CD4-positive, alpha-beta T cell (primary cell): ENCODE results near the gene ITPRID2. TPM values are rescaled to one million over a fixed set of nuclear protein-coding genes. Genes with fewer than 3 reads are reported as not detected.

Experiments used
- ATAC-seq: fragments of 200-7000 bp; cut with Tn5 transposase; one replicate; pipeline ENCODE4 v1.10.0; 2022; ENCODE audit warnings: mild to moderate bottlenecking; ENCODE audit not compliant: poor library complexity
- CTCF ChIA-PET: fragments of 350-600 bp; sonication (Branson Sonifier 250); formaldehyde crosslinking; loops from one replicate; lab custom pipeline; 2021; ENCODE audit warnings: antibody characterized with exemption, inconsistent platforms; lab: Charles Lee
- POLR2A ChIA-PET: fragments of 350-600 bp; sonication (Branson Sonifier 250); formaldehyde crosslinking; loops from one replicate; lab custom pipeline; 2021; ENCODE audit warnings: antibody characterized with exemption, inconsistent platforms; lab: Charles Lee
- DNase-seq, 14 experiments: peaks; one replicate each; pipeline ENCODE4 v3.0.0-alpha.2; 2013 to 2020; ENCODE audit warnings: mixed read lengths in 2 of 14
- H3K27ac ChIP-seq, 2 donors: one replicate each; pipeline versions ENCODE4 v1.5.1 to v1.7.0; 2013; ENCODE audit warnings: low read length in 2 of 2, low read depth in 1 of 2, mild to moderate bottlenecking in 1 of 2
- H3K27me3 ChIP-seq, 2 experiments: 1 replicate in 1 of 2; 2 replicates in 1 of 2; pipeline versions ENCODE4 v1.6.1 to v1.7.0; 2013; ENCODE audit warnings: low read length in 2 of 2, control low read depth in 1 of 2, mild to moderate bottlenecking in 1 of 2, moderate library complexity in 1 of 2; ENCODE audit not compliant: insufficient read depth in 2 of 2, control insufficient read depth in 1 of 2
- H3K36me3 ChIP-seq: one replicate; pipeline ENCODE4 v1.6.1; 2013; ENCODE audit warnings: low read length, control low read depth; ENCODE audit not compliant: insufficient read depth
- H3K4me1 ChIP-seq: one replicate; pipeline ENCODE4 v1.6.1; 2013; ENCODE audit warnings: low read length, control low read depth; ENCODE audit not compliant: insufficient read depth
- H3K4me3 ChIP-seq: one replicate; pipeline ENCODE4 v1.5.1; 2013; ENCODE audit warnings: mild to moderate bottlenecking, low read length, moderate library complexity
- H3K9me3 ChIP-seq, 2 experiments: 1 replicate in 1 of 2; 2 replicates in 1 of 2; pipeline versions ENCODE4 v1.6.1 to v1.7.0; 2013; ENCODE audit warnings: low read length in 2 of 2, mild to moderate bottlenecking in 2 of 2, control low read depth in 1 of 2, moderate library complexity in 1 of 2; ENCODE audit not compliant: control insufficient read depth in 1 of 2, insufficient read depth in 1 of 2
- H3K27ac Mint-ChIP-seq: one replicate; pipeline ENCODE4 v1.8.0; 2020; ENCODE audit warnings: mixed read lengths
- H3K27me3 Mint-ChIP-seq: one replicate; pipeline ENCODE4 v1.8.0; 2021; ENCODE audit warnings: mixed read lengths
- H3K36me3 Mint-ChIP-seq: one replicate; pipeline ENCODE4 v1.8.0; 2021; ENCODE audit warnings: low read depth, mixed read lengths
- H3K4me1 Mint-ChIP-seq: one replicate; pipeline ENCODE4 v1.8.0; 2021; ENCODE audit warnings: low read depth, mixed read lengths
- H3K4me3 Mint-ChIP-seq: one replicate; pipeline ENCODE4 v1.8.0; 2020; ENCODE audit warnings: mild to moderate bottlenecking, mixed read lengths
- H3K9me3 Mint-ChIP-seq: one replicate; pipeline ENCODE4 v1.8.0; 2020; ENCODE audit warnings: mixed read lengths
- CTCF ChIP-seq: fragments of 200-600 bp; IDR thresholded peaks from one replicate; pipeline ENCODE4 v1.8.0; 2022; ENCODE audit warnings: antibody characterized with exemption, mild to moderate bottlenecking
- intact Hi-C, 2 experiments: fragments of 100-400 bp; cut with DNase I in 1 of 2; cut with micrococcal nuclease in 1 of 2; formaldehyde crosslinking; loops; one replicate each; pipeline versions ENCODE4 v1.15.1 to v1.9.0; 2023 to 2025; cut with DNase I, micrococcal nuclease
- total RNA-seq, 174 experiments: library from RNA in 2 of 174; stranded (reverse) in 2 of 174; gene quantifications; one replicate each; pipeline ENCODE4 v1.2.3 and lab custom pipeline; 2021 to 2026

Gene ITPRID2
- total RNA-seq, 2 experiments from 2014 or later, result 75.8 to 79.7 TPM

- ATAC-seq (no peak), DNase-seq (no peak)
- POLR2A ChIA-PET, result no interaction called here
- H3K4me3 Mint-ChIP-seq, result no peak overlapping the region
- no peaks in the 10 kb centered on the region for H3K9me3 Mint-ChIP-seq
- H3K27ac ChIP-seq, result no peak overlapping the region
- H3K4me1 ChIP-seq, result no peaks in the 10 kb centered on the region
- no peak overlapping the region for H3K4me3 ChIP-seq
- no peaks in the 10 kb centered on the region for H3K27me3 ChIP-seq
- no peaks in the 10 kb centered on the region for H3K36me3 ChIP-seq
- intact Hi-C loops, result no loop called here
- no peaks in the 10 kb centered on the region for H3K4me1 Mint-ChIP-seq
- no peak for TF ChIP-seq CTCF
- H3K27ac Mint-ChIP-seq, result no peak overlapping the region
- no peaks in the 10 kb centered on the region for H3K9me3 ChIP-seq
- CTCF ChIA-PET, result no interaction called here
- no peaks in the 10 kb centered on the region for H3K36me3 Mint-ChIP-seq
- H3K27me3 Mint-ChIP-seq, result peaks cover 2% of the 10 kb centered on the region
Observed at GRCh38 chr2:181859123-181859522, 32.4 kb upstream of the ITPRID2 start.

GRCh38 chr2:181859803-181860202 lies 31.7 kb upstream of the ITPRID2 start:
- Mint-ChIP-seq H3K27me3 (no peaks in the 10 kb centered on the region), H3K27ac (no peak overlapping the region), H3K4me1 (no peaks in the 10 kb centered on the region), H3K9me3 (no peaks in the 10 kb centered on the region), H3K4me3 (no peak overlapping the region), H3K36me3 (no peaks in the 10 kb centered on the region)
- DNase-seq, result no peak
- no peak for TF ChIP-seq CTCF
- Histone ChIP-seq H3K4me3 (no peak overlapping the region), H3K27ac (no peak overlapping the region), H3K4me1 (no peaks in the 10 kb centered on the region), H3K27me3 (no peaks in the 10 kb centered on the region), H3K9me3 (no peaks in the 10 kb centered on the region), H3K36me3 (no peaks in the 10 kb centered on the region)
- CTCF ChIA-PET, result no interaction called here
- intact Hi-C loops, result no loop called here
- ATAC-seq, result no peak
- POLR2A ChIA-PET, result no interaction called here

GRCh38 chr2:181861379-181861778 lies 30.2 kb upstream of the ITPRID2 start:
- H3K27ac ChIP-seq, result no peak overlapping the region
- Mint-ChIP-seq H3K36me3 (no peaks in the 10 kb centered on the region), H3K27me3 (no peaks in the 10 kb centered on the region), H3K9me3 (no peaks in the 10 kb centered on the region), H3K27ac (no peak overlapping the region), H3K4me3 (no peak overlapping the region), H3K4me1 (no peaks in the 10 kb centered on the region)
- H3K9me3 ChIP-seq, result no peaks in the 10 kb centered on the region
- intact Hi-C loops, result no loop called here
- no peaks in the 10 kb centered on the region for H3K27me3 ChIP-seq
- ChIA-PET POLR2A (no interaction called here), CTCF (no interaction called here)
- no peak for ATAC-seq
- DNase-seq, result no peak
- no peak overlapping the region for H3K4me3 ChIP-seq
- no peaks in the 10 kb centered on the region for H3K4me1 ChIP-seq
- no peaks in the 10 kb centered on the region for H3K36me3 ChIP-seq
- TF ChIP-seq CTCF, result no peak
